T47D (cell line): ENCODE data around the gene BEST2.

Source experiments
- DNase-seq, 2 experiments: peaks; one replicate each; pipeline versions ENCODE4 v3.0.0 to v3.0.0-alpha.2; 2011 to 2012; ENCODE audit warnings: low read depth in 1 of 2, low spot score in 1 of 2
- JUND ChIP-seq: IDR thresholded peaks from 2 replicates; pipeline ENCODE4 v1.6.1; 2012; ENCODE audit warnings: low read depth
- in situ Hi-C: cut with HindIII; loops from 2 replicates; pipeline ENCODE4 v1.10.0; 2016; ENCODE audit warnings: low sequenced_read_pairs, low pct_unique_long_range_greater_than_20kb

BEST2 gene

GRCh38 chr19:12764698-12765097 lies 13.1 kb downstream of the BEST2 start:
- TF ChIP-seq JUND, result no peak
- in situ Hi-C loops, result no loop called here
- no peak for DNase-seq

DNA sequence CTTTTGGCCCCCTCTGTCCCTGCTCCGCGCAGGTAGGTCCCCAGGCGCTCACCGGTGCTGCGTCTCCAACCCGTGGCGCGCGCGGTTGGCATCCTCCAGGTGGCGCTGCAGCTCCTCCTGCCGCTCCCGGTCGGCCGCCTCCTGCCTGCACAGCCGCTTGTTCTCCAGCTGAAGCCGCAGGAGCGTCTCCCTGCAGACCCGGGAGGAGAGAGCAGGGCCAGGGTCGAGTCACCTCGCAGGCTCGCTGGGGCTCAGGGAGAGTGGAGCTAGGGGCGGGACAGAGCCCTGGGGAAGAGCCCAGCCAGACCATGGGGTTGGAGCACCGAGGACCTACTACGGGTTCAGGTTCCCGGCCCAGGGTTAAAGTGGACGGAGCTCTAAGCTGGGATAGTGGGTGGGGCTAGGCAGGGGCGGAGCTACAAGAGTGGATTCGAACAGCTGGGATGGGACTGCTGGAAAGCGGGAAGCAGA lies 14.5 kb downstream of the BEST2 start:
- in situ Hi-C loops, result no loop called here
- DNase-seq, result no peak

DNA sequence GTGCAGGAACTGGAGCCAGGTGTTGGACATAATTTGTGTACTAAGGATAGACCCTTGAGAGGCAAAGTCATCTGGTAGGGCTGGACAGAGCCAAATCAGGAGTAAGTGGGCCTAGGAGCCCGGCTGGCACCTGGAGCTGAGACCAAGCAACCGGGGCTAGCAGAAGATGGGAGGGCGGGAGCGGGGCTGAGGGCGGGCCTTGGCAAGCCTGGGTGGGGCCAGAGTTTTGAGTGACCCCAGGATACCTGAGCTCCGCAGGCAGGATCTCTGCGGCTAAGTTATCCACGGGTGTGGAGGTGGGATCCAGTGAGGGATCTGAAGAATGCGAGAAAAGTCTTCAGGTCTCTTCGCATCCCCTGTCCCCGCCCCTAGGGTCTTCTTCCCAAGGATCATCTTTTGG lies 15.6 kb downstream of the BEST2 start:
- in situ Hi-C loops, result no loop called here
- no peak for DNase-seq
- TF ChIP-seq JUND, result no peak

More for the DNA sequence above, 14.5 kb downstream of the BEST2 start:
- no peak for TF ChIP-seq JUND

DNA sequence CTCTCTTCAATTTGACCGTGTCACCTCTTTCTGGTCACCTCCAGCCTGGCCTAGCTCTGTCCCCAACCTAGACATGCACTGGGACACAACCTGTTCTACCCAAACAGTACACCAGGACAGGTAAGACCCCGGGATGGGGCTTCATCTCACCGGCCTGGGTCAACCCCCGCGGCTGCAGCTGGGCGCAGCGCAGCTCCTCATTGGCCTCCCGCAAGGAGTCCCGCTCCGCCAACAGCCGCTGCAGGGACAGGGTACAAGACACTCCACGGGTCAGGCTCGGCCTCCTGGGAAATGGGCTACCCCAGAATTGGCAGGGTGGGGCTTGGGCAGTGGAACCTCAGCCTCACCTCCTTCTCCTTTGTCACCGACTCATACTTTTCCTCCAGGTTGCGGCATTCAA lies 16.1 kb downstream of the BEST2 start:
- DNase-seq, result no peak
- TF ChIP-seq JUND, result no peak
- in situ Hi-C loops, result no loop called here

- no peak for TF ChIP-seq JUND
- in situ Hi-C loops, result no loop called here
- DNase-seq, result no peak
Measured at GRCh38 chr19:12769689-12770088, 18.1 kb downstream of the BEST2 start.

GRCh38 chr19:12770922-12771321 lies 19.3 kb downstream of the BEST2 start:
- in situ Hi-C loops, result no loop called here
- no peak for DNase-seq

GRCh38 chr19:12772323-12772722 lies 20.7 kb downstream of the BEST2 start:
- no peak for TF ChIP-seq JUND
- in situ Hi-C loops, result no loop called here
- DNase-seq, result no peak

More at GRCh38 chr19:12770922-12771321, 19.3 kb downstream of the BEST2 start:
- no peak for TF ChIP-seq JUND

DNA sequence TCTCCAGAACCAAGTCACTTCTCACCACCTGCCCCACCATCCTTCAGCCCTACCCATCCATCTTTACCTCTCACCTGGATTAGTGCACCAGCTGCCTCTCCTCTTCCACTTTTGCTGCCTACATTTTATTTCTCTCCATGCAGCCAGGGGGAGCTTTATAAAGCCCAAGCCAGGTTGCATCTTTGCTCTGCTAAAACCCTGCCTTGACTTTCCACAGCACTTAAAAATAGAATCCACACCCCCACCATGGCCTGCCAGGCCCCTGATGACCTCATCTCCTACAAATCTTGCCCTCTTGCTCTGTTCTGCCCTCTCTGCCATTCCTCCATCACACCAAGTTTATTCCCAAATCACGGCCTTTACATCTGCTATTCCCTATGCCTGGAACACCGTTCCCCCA lies 22.0 kb downstream of the BEST2 start:
- in situ Hi-C loops, result no loop called here
- peak in 1 of 2 experiments; percentile 37 for DNase-seq
- TF ChIP-seq JUND, result no peak

GRCh38 chr19:12774588-12775555 lies 23.3 kb downstream of the BEST2 start, which contains the start of gene HOOK2:
Gene HOOK2, minus strand, starts transcription at chr19:12775552. Its CDS starts 103 bp downstream, at chr19:12775449.
- peak; percentile 92 to 99 for DNase-seq
- TF ChIP-seq JUND, result no peak
- in situ Hi-C loops, result no loop called here

DNA sequence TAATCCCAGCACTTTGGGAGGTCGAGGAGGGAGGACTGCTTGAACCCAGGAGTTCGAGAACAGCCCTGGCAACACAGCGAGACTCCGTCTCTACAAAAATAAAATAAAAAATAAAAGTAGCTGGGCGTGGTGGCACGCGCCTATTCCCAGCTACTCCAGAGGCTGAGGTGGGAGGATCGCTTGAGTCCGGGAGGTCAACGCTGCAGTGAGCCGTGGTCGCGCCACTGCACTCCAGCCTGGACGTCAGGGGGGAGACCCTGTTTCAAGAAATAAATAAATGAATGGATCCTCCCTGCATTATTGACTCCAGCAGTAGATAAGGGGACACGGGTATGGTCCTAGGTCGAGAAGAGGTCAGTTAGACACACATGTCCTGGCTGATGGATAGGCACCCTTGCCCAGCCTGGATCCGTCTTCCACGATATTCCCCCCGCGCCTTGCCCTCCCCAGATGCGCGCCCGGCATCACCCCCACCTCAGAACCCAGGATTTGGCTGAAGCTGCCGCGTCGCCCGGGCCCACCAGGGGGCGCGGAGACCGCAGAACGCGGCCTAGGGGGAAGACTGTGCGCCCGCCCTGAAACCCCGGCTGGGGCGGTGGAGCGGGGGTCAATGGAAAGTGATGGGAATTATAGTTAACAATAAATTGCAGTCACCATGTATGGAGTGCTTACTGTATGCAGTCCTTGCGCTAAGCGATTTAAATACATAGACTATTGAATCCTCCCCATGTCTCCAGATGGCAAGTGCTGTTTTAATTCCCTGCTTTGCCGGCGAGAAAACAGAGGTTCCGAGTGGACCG lies 25.8 kb downstream of the BEST2 start:
- DNase-seq, result peak in 1 of 2 experiments; percentile 67
- in situ Hi-C loops, result no loop called here
- no peak for TF ChIP-seq JUND

GRCh38 chr19:12778017-12778904 lies 26.7 kb downstream of the BEST2 start:
- in situ Hi-C loops, result no loop called here
- TF ChIP-seq JUND, result no peak
- peak in 1 of 2 experiments; percentile 72 for DNase-seq

GRCh38 chr19:12778905-12779161 lies 27.2 kb downstream of the BEST2 start:
- no peak for DNase-seq
- in situ Hi-C loops, result no loop called here
- TF ChIP-seq JUND, result no peak
